GM19372 (cell line): ENCODE results near the gene SERPINA5.
"Not testable (repeated sequence)": the region's sequence is repeated elsewhere in the genome, so short reads cannot be mapped to it uniquely, and the experiment has no call there.

Source experiments
- ATAC-seq: cut with Tn5 transposase; IDR thresholded peaks from one replicate; pipeline ENCODE4 v1.9.1; 2021; ENCODE audit warnings: mild to moderate bottlenecking, low read depth, moderate library complexity; ENCODE audit not compliant: unreplicated experiment

SERPINA5 gene

DNA sequence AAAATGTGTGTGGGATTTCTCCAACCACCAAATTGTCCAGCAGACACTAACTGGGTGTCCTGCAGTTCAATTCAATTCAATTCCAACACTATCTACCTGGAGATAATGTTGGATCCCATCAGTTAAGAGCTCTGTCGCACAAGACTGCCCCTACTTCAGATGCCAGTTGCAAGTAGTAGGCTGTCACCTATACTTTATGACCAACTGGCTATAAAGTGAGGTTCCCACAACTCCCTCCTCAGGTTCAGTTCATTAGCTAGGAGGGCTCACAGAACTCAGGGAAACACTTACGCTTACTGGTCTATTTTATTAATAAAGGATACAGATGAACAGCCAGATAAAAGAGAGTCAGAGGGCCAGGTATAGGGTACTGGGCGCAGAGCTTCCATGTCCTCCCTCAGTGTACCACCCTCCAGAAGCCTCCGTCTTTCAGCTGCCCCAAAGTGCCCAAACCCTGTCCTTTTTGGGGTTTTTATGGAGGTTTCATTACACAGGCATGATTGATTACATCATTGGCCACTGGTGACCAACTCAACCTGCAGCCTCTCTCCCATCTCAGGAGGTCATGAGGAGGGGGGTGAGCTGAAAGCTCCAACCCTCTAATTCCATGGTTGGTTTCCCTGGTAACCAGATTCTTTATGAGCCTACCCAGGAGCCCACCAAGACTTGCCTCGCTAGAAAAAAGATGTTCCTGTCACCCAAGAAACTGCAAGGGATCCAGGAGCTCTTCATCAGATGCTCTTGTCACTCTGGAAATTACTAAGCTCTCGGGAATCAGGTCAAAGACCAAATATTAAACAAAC is 7.5 kb upstream of the SERPINA5 start:
- no peak for ATAC-seq

DNA sequence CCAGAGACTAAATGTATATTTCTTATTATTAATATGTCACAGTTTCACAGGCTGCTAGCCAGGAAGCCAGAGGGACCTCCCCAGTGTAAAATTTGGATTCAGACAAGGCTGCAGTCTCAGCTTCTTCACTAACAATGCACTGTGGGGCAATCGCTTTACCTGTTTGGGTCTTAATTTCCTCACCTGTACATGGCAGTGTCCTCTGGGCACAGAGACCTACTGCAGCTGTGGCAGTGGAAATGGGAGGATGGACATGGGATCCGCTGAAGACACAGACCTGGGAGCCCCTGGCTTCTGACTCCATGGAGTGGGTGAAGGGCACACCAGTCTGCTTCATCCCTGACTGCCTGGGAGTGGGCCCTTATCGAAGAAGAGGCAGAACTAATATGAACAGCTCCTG is 6.9 kb upstream of the SERPINA5 start:
- no peak for ATAC-seq

- ATAC-seq, result no peak
Observed at GRCh38 chr14:94575730-94576585, 5.3 kb upstream of the SERPINA5 start.

- not testable (repeated sequence) for ATAC-seq
Observed at GRCh38 chr14:94577472-94577871, 3.8 kb upstream of the SERPINA5 start.

- ATAC-seq, result no peak
Observed at GRCh38 chr14:94578712-94579111, 2.5 kb upstream of the SERPINA5 start.

DNA sequence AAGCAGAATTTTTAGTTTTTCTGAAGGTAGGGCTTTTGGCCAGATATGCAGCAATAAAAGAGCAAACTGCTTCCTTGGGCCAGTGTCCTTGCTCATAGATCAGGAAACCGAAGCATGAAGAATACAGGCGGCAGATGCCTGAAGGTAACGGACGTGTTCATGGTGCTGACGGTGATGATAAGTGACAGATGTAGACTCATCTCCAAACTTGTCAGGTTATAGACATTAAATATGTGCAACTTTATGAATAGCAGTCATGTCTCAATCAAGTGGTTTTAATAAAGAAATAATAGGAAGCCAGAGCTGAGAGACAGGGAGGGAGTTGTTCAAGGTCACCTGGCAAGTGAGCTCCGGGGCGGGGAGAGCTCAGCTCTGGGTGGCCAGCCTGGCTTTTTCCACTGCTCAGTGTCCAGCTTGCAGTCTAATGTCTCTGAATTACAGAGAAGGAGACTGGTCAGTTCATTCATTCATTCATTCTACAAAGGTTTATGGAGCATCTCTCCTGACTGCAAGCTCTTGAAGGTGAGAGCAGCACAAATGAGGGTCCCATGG is 1.0 kb downstream of the SERPINA5 start:
- ATAC-seq, result no peak

DNA sequence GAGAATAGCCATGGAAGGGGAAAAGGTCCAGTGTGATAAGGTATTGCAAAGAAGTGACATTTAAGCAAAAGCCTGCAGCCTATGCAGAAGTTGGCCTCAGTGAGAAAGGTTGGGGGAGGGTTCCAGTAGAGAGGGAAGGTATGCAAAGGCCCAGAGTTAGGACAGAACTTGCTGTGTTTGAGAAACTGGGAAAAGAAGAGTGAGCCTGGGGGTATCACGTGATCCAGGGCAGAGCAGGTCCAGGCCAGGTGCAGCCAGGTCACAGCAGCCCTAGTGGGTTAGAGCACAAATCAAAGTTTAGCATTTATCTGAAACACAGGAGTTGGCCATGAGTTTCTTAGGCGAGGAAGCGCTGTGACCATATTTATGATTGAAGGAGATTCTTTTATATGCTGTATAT is 1.6 kb downstream of the SERPINA5 start:
- no peak for ATAC-seq

DNA sequence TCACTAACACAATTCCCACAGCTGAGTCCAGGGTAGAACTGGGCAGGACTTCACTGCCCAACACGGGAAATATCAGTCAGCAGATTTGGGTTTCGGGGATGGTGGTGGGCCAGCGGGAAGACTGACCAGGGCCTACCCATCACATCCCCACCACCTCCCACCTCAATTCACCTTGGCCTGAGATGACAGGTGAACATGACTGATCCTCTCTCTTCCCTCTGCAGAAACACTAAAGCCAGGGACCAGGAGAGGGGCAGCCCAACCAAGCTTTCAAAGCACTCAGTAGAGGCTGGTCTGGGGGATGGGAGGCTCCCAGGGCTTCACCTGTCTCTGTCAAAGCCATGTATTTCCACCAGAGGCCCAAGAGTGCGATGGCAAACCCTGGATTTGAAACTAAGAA is 2.3 kb downstream of the SERPINA5 start:
- no peak for ATAC-seq

- no peak for ATAC-seq
Observed at GRCh38 chr14:94584591-94585280, 3.5 kb downstream of the SERPINA5 start.

DNA sequence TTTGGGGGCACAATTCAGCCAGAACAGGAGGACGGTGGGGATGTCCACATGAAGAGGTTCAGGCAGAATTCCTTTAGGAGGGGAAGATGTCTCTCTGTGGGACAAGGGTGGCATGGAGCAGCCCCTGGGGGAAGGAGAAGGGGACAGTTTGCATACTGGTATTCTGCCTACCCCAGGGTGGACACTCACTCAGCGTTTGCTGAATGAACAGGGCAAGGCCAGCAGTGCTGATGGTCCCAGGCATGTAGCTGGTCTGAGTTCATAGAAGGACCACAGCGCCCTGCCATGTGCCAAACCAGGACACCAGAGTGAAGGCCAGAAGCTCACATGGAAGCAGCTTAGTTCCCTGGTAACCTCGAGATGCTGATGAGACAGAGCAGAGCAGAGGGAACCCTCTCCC is 5.4 kb downstream of the SERPINA5 start:
- no peak for ATAC-seq

GRCh38 chr14:94588311-94588710 is 7.1 kb downstream of the SERPINA5 start:
- no peak for ATAC-seq

GRCh38 chr14:94591073-94591472 is 9.8 kb downstream of the SERPINA5 start:
- no peak for ATAC-seq

GRCh38 chr14:94591871-94592270 is 10.6 kb downstream of the SERPINA5 start:
- no peak for ATAC-seq

GRCh38 chr14:94592457-94592856 is 11.2 kb downstream of the SERPINA5 start:
- no peak for ATAC-seq

DNA sequence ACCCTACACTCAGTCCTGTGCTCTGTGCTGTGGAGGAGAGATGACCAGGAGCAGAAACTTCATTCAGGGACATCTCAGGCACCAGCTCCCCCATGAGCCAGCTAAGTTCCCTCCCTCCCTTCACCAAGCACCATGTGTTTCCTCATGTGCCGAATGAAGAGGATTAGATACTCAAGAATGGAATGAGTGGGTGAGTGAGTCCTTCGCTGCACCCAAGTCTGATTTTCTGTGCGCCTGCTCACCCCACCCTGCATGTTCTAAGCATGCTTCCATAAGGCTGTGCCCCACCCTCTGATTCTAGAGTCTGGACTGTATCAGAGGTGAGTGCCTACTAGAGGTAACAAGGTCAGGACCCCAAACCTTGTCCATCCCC is 12.1 kb downstream of the SERPINA5 start:
- ATAC-seq, result no peak

DNA sequence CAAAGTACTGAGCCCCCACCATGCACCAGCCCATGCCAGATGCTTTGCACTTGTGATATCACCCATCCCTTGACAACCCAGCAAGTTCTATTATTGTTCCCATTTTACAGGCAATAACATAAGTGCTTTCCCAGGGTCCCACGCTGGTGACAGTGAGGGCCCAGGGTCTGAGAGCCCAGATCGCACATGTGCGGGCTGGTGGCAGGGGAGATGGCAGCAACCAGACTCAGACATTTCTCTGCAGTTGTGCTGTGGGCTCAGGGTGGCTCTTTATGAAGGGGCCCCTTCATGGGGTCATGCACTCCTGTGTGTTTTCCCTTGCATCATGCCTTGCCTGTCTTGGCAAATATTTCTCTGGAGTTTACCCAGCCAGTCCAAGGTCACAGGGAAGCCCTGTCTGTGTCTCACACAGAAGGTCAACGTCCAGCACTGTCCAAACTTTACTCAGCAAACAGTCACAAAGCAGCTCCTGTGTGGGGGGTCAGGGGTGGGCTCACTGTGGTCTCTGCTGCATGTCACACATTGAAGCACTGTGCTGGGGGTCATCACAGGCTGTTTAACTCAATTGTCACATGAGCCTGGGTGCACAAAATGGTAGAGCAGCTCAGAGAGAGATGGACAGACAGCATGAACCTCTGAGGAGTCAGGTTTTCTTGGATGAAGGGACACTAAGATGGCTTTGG is 12.7 kb downstream of the SERPINA5 start:
- no peak for ATAC-seq

DNA sequence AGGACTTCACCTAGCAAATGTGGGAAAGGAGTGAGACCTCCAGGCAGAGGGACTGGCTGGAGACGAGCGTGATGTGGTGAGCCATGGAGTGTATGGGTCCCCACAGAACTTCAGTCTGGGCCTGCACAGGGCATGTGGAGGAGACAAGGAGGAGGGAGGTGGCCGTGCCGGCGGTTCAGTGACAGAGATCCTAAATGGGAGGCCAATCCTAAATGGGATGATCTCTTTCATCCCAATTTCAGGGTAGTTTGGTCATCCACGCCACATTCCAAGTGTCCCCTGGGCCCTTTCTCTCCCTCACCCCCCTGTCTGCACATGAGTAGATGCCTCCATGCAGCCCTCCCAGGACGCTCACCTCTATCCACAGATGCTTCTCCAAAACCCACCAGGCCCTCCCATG is 13.2 kb downstream of the SERPINA5 start:
- no peak for ATAC-seq

DNA sequence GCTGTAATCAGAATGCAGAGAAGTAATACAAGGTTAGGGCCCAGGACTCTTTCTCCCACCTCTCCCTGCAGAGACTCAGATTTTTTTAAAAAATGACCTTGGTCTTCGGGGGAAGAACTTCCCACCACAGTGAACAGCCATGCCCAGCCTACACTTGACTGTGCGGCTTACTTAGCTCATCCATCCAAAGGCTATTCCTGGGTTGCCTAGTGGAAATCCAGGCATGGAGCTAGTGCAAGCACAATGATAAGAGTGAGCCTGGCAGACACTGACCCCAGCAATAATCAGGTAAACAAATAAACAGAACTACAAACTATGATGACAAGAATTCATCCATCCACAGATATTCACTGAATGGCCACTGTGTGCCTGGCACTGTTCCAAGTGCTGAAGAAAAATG is 14.7 kb downstream of the SERPINA5 start:
- ATAC-seq, result no peak

- no peak for ATAC-seq
Observed at GRCh38 chr14:94596361-94596760, 15.1 kb downstream of the SERPINA5 start.

GRCh38 chr14:94597788-94598187 is 16.6 kb downstream of the SERPINA5 start:
- no peak for ATAC-seq

DNA sequence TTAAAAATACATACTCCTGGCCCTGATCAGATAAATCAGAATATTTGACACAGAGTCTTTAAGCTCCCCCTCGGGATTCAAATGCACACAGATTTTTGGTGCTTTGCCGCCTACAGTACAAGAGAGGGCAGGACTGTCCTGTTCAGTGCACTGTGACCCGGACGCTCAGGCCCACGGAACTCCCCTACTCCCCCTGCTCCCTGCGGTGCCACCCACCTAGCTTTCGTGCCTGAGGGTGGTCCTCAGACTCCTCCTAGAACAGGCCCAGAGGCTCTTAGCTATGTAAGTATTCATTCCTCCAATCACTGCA is 17.2 kb downstream of the SERPINA5 start:
- ATAC-seq, result no peak
